ENCODE data around the gene JAML.

DNA sequence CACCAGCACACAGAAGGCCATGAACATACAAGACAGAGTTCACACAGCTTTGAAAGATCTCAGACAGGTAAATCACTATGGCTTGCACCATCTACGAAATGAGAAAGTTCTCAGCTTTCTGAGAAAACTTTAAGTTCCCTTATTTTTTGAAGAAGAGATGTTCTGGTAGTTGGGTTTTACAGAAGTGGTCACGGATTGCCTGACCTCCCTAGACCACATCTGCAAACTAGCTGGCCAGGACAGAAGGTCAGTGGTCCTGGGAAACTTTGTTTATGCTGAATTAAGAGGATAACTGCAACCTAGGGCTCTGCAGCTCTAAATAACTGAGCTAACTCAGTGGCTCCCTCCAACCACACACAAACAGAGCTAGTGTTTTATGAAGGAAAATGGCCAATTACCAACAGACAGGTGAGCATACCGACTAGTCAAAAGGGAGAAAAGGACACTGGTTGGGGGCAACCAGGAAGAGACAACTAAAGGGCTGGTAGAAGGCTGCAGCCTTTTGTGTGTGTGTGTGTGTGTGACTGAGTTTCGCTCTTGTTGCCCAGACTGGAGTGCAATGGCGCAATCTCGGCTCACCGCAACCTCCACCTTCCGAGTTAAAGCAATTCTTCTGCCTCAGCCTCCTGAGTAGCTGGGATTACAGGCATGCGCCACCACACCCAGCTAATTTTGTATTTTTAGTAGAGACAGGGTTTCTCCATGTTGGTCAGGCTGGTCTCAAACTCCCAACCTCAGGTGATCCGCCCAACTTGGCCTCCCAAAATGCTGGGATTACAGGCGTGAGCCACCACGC lies 39.8 kb downstream of the JAML start:
- TF ChIP-seq POLR2A (IDR thresholded peaks at IDR 0.05; ENCODE audit: low read length) (no peak), GATA1 (IDR thresholded peaks at IDR 0.05; ENCODE audit: low read depth, low read length) (no peak)

Data from erythroblast (primary cell).